GM21367 (cell line): ENCODE results near the gene FNDC1.

Experiments
- ATAC-seq: cut with Tn5 transposase; IDR thresholded peaks from one replicate; pipeline ENCODE4 v1.9.1; 2021; ENCODE audit not compliant: unreplicated experiment

The FNDC1 gene

DNA sequence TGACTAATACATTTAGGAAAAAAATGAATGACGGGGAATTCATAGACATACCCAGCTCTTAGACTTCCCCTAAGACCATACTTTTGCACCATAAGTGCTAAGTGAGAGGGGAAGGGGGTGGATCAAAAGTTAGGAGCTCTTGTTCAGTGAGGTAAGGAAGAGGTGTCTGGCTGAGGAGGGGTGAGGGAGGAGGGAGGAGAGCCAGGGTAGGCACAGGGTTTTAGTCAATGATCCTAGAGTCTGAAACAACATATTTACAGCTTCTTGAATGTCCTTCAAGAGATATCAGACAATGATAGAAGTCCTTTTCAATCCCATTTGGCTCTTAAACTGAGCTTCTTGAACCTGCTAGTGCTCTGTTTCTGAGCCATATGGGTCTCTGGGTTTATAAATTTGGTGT, 135.4 kb downstream of the FNDC1 start:
- no peak for ATAC-seq

DNA sequence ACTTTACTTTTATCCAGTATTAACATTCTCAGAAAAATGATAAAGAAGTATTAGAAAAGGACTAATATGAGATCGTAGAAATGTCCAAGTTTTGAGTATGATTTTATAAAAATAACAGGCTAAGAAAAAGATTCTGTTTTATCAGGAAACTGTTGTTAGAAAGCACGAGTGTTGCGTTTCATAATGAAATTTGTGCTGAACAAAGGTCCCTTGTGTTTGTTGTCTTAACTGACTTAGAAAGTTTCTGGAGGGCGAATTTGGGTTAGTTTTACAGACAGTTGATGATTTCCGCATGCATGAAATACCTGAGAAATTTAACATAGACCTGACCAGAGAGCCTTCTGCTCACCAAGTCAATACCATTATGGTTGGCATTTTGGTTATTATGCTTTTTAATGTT, 136.0 kb downstream of the FNDC1 start:
- no peak for ATAC-seq

DNA sequence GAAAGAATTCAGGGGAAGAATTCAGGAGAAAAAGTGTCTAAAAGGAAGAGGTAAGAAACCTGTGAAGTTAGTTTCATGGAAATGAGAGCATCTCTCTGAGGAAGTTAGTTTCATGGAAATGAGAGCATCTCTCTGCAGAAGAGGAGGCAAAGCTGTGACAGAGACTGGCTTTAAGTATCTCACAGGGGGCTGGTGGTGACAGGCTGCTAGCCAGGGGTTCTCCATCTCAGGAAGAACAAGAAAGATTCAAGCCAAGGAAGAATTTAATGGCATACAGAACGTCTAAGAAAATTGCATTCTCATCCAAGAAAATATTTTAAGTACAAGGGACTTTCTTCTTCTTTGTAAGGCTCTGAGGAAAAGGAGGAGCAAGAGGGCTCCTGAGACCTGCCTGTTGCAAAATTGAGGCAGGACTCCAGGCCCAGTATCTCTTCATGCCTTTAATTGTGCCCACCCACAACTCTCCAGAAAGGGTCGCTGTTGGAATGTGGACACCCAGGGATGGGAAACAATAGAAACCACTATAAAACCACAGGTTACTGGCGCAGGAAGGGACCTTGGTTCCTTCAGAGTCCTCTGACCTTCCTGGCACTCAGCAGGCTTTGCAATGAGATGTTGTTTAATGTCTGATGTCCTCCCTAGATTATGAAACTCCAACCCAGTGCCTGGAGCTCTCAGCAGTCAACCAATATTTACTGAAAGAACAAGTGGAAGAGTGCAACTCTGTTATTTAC, 136.8 kb downstream of the FNDC1 start:
- no peak for ATAC-seq

DNA sequence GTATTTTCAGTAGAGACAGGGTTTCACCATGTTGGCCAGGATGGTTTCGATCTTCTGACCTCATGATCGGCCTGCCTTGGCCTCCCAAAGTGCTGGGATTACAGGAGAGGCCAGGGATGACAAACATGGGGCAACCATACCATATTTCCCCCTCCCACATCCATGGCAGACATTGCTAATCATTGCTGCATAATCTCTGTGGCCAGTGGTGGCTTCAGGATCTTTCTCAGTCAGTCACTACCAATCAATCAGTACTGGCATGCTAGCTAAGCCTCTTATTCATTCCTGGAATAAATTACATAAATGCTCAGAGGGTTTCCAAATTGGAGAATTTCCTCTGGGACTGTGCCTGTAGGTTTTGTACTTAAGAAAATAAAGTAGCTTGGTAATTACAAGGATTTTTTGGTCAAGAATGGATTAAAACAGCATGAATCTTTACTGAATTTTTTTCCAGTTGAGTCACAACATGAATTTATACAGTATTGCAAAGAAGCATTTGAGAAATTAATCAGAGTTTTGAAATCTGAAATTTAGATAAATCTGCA, 138.1 kb downstream of the FNDC1 start:
- ATAC-seq, result no peak

DNA sequence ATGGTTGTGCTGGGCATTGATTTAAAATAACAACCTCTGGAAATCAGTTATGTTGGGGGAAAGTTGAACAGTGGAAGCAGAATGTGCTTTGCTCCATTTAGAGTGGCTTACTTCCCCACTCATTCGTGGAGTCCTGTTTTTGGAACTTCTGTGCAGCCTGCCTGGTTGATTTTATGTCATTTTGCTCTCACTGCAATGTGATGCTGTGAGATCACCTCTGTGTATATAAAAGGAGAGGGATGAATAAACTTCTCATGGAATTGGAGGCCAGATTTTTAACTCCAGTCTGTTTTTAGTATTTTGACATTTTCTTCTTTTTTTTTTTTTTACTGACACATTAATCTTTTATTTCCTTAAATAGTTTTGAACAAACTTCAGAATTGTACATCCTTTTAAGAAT, 139.0 kb downstream of the FNDC1 start:
- ATAC-seq, result no peak

DNA sequence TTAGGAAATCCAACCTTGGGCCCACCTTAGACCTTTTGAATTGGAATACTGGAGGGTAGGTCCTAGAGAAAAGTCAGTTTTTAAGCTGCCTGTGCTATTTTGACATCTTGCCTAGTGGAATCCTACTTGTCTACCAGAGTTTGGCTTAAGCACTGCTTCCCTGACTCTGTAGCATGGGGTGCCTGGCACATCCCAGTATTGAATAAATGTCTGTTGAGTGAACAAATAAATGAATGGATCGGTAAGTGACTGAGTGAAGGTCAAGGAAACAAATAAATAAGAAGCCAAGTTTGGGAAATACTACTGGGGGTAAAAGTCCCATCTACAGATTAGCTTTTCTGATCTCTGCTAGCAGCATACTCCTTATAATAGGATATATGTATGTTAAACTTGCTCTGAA, 140.5 kb downstream of the FNDC1 start:
- ATAC-seq, result no peak

DNA sequence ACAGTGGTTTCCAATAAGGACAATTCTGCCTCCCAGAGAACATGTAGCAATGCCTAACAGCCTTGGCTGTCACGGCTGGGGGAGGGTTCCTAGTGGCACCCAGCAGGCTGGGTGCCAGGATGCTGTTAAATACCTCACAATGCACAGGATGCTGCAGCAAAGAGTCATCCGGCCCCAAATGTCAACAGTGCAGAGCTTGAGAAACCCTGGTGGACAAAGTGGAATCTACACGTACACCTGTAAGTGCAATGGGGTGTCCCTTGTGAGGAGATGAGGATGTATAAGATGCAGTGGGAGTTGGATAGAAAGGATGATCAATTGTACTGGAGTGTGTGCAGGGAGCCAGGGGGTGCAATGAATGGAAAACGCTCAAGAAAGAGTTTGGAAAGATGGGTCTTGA, 142.4 kb downstream of the FNDC1 start:
- no peak for ATAC-seq

DNA sequence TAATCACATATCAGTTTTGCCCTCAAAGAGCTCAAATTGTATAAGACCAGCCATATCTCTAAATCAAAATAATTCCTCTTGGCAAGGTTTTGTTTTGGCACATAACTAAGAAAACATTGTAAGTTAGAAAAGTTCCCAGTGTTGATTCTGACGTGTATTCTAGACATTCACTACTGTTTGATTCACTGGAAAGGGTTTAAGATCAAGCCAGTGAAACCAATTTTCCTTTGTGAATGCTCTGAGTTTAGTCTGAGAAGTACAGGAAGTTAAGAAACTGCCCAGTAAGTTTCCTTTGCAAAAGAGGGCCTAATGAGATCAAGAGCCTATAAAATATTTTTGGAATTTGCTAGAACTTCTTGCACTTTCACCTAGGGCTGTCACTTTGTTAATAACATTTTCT, 143.0 kb downstream of the FNDC1 start:
- ATAC-seq, result no peak

DNA sequence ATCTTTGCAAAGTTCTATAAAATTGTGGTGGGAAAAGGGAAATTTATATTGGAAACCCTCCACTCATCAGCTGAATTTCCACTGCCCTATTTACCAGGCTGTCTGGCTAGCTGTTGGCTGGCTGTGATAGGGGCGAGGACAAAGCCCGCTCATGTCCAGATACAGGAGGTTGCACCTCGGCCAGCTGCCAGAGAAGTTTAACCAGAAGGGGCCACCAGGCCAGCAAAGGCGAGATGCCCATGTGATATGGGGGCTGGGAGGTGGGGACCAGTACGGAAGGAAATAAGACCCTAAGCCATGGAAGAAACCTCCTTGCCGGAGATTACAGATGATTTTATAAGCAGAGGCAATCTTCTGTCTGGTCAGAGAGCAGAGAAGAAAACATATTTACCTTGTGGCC, 143.8 kb downstream of the FNDC1 start:
- ATAC-seq, result no peak

DNA sequence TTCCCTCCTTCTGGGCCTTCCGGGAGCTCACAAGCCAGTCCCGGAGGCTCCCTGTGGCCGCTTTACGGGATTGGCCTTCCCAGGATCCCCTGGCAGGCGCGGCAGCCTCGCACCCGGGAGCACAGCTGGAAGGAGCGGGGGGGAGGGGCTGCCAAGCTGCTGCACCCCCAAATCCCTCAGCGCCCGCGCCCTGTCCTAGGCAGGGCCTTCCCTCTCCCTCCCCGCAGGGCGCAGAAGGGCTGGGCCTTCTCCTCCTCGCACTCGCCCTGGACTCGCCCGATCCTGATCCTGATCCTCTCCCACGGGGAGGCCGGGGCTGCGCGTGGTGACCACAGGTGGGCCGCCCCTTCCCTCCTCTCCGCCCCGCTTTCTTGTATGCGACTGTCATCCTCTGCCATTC, 146.4 kb downstream of the FNDC1 start:
- no peak for ATAC-seq

DNA sequence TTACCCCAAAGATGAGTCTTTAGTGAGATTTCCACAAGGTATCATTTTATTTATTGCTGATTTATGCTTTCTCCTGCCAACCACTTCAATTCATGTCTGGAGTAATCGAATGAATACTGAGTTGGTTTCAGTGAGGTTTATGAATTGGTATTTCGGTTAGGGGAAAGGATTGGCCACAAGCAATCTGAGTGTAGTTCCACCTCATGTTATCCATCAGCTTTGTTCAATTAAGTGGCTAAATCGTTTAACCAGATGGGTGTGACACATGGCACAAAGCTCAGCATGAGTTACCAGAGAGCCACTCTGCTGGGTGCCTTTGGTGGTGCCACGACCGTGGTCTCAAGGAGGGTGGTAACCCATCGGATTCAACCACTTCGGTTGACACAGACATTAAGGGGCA, 148.2 kb downstream of the FNDC1 start:
- no peak for ATAC-seq

DNA sequence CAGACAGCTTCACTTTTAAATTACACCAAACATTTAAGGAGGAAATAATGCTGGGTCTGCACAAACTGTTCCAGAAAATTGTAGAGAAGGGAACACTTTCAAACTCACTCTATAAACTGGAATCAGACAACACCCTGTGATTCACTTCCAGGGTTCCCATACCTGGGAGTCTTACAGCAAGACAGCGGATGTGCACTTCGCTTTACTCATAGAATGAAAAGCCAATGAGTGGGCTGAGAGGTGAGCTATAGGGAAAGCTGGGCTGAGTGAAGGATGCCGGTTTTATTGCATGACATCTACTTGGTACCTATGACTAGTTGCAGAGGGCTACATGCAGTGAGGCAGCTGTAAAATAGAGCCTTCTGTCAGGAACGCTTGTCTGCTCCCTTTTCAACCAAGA, 152.1 kb downstream of the FNDC1 start:
- no peak for ATAC-seq
